ENCODE results near the gene TGFB1.

TGFB1 gene

DNA sequence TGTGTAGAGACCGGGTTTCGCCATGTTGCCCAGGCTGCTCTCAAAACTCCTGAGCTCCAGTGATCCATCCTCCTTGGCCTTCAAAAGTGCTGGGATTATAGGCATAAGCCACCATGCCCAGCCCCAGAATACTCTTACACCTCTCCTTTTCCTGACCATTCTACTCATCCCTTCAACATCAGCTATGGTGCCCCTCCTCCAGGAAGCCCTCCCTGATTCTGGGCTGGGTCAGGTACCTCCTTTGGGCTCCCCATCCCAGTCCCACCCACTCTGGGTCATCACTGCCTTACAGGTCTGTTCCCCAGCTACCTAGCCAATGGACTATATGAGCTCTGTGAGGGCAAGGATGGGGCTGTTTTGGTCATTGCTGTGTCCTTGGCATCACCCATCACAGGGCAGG, 9.6 kb downstream of the TGFB1 start:
- H3K4me3 ChIP-seq (replicated peaks; ENCODE audit: low read depth, low read length) = no peak overlapping the region
- DNase-seq (ENCODE audit: extremely low read depth, low read depth) = no peak
- TF ChIP-seq, protein P1, sequence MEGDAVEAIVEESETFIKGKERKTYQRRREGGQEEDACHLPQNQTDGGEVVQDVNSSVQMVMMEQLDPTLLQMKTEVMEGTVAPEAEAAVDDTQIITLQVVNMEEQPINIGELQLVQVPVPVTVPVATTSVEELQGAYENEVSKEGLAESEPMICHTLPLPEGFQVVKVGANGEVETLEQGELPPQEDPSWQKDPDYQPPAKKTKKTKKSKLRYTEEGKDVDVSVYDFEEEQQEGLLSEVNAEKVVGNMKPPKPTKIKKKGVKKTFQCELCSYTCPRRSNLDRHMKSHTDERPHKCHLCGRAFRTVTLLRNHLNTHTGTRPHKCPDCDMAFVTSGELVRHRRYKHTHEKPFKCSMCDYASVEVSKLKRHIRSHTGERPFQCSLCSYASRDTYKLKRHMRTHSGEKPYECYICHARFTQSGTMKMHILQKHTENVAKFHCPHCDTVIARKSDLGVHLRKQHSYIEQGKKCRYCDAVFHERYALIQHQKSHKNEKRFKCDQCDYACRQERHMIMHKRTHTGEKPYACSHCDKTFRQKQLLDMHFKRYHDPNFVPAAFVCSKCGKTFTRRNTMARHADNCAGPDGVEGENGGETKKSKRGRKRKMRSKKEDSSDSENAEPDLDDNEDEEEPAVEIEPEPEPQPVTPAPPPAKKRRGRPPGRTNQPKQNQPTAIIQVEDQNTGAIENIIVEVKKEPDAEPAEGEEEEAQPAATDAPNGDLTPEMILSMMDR (IDR thresholded peaks at IDR 0.05; ENCODE audit: low read depth, low read length, missing control alignments) = no peak

DNA sequence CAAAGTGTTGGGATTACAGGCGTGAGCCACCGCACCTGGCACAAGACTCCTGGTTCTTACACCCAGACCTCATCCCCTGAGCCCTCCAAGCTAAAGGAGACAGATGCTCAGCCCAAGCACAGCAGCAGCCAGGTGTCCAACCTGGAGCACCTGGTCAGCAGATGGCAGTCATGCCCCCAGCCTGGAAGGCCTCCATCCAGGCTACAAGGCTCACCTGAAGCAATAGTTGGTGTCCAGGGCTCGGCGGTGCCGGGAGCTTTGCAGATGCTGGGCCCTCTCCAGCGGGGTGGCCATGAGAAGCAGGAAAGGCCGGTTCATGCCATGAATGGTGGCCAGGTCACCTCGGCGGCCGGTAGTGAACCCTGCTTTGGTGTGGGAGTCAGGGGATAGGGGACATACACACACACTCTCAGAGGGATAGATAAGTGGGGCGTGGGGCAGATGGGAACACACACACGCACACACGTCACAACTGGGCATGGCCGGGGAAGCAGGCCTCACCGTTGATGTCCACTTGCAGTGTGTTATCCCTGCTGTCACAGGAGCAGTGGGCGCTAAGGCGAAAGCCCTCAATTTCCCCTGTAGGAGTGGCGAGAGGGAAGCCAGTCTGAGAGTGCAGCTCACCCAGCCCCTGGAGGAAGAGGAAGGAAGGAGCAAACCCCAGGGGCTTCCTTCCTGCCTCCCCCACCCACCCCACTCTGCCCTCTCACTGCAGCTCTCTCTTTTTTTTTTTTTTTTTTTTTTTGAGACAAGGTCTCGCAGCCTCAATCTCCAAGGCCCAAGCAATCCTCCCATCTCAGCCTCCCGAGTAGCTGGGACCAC, 11.8 kb downstream of the TGFB1 start:
- DNase-seq (ENCODE audit: extremely low read depth, low read depth) = no peak

DNA sequence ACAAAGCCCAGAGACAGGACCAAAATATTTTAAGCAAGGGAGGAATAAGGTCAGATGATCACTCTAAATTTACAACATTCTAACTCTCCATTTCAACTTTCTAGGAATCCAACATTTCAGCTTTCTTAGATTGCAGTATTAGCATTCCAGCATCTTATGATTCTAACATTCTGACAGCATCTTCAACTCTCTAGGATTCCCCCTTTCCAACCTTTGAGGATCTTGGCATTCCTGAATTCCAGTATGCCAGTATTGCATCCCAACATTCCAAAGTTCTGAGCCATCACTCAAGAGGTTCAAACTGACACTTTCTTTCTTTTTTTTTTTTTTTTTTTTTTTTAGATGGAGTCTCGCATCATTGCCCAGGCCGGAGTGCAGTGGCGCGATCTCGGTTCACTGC, 13.8 kb downstream of the TGFB1 start:
- H3K4me3 ChIP-seq (replicated peaks; ENCODE audit: low read depth, low read length) = no peak overlapping the region
- DNase-seq (ENCODE audit: extremely low read depth, low read depth) = no peak
- TF ChIP-seq, protein P1 (IDR thresholded peaks at IDR 0.05; ENCODE audit: low read depth, low read length, missing control alignments) = no peak

More for the DNA sequence above, 11.8 kb downstream of the TGFB1 start:
- TF ChIP-seq, protein P1 (IDR thresholded peaks at IDR 0.05; ENCODE audit: low read depth, low read length, missing control alignments) = no peak
- no peak overlapping the region for H3K4me3 ChIP-seq (replicated peaks; ENCODE audit: low read depth, low read length)

DNA sequence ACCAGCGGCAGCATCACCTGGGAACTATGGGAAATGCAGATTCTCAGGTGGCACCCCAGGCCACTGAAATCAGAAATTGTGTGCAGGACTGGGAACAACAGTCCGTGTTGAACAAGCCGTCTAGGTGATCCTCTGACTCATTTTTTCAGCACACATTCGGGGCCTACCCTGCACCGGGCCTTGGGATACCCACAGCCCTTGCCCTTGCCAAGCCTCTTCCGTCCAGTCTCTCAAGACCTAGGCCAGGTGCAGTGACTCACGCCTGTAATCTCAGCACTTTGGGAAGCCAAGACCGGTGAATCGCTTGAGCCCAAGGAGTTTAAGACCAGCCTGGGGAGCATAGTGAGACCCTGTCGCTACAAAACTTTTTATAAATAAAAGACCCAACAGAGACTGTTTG, 18.3 kb downstream of the TGFB1 start:
- no peak overlapping the region for H3K4me3 ChIP-seq (replicated peaks; ENCODE audit: low read depth, low read length)
- DNase-seq (ENCODE audit: extremely low read depth, low read depth) = no peak
- TF ChIP-seq, protein P1 (IDR thresholded peaks at IDR 0.05; ENCODE audit: low read depth, low read length, missing control alignments) = no peak

DNA sequence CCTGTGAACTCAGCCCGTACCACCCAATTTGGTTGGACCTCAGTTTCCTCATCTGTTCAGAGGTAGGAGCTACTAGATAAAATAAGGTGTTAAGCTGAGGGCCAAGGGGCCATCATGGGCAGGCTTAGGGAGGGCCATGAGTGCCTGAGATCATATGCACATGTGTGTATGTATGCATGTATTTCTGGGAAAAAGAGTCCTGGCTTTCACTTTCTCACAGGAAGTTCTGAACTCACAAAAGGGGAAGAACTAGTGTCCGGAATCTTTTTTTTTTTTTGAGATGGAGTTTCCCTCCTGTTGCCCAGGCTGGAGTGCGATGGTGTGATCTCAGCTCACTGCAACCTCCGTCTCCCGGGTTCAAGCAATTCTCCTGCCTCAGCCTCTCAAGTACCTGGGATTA, 18.9 kb downstream of the TGFB1 start:
- H3K4me3 ChIP-seq (replicated peaks; ENCODE audit: low read depth, low read length) = no peak overlapping the region
- TF ChIP-seq, protein P1 (IDR thresholded peaks at IDR 0.05; ENCODE audit: low read depth, low read length, missing control alignments) = no peak

DNA sequence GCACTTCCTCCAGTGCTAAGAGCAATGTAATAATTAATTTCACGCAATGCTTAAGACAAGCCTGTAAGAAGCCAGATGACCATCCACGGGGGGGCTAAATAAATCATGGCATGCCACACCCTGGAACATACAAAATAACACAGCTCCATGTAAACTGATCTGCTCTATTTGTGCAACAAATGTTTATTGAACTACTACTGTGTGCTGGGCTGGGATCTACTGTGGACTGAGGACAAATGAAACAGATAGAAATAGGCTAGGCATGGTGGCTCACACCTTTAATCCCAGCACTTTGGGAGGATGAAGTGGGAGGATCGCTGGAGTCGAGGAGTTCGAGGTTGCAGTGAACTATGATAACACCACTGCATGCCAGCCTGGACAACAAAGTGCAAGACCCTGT, 21.3 kb downstream of the TGFB1 start:
- TF ChIP-seq, protein P1 (IDR thresholded peaks at IDR 0.05; ENCODE audit: low read depth, low read length, missing control alignments) = no peak
- no peak overlapping the region for H3K4me3 ChIP-seq (replicated peaks; ENCODE audit: low read depth, low read length)
- no peak for DNase-seq (ENCODE audit: extremely low read depth, low read depth)

More for the DNA sequence above, 18.9 kb downstream of the TGFB1 start:
- DNase-seq (ENCODE audit: extremely low read depth, low read depth) = no peak
